Measurements from ENCODE around the gene KCTD10.
A peak's percentile ranks its signal among the peaks of the same experiment; 100 is the strongest.
"Not testable (repeated sequence)": the region's sequence is repeated elsewhere in the genome, so short reads cannot be mapped to it uniquely, and the experiment has no call there.

The KCTD10 gene

DNA sequence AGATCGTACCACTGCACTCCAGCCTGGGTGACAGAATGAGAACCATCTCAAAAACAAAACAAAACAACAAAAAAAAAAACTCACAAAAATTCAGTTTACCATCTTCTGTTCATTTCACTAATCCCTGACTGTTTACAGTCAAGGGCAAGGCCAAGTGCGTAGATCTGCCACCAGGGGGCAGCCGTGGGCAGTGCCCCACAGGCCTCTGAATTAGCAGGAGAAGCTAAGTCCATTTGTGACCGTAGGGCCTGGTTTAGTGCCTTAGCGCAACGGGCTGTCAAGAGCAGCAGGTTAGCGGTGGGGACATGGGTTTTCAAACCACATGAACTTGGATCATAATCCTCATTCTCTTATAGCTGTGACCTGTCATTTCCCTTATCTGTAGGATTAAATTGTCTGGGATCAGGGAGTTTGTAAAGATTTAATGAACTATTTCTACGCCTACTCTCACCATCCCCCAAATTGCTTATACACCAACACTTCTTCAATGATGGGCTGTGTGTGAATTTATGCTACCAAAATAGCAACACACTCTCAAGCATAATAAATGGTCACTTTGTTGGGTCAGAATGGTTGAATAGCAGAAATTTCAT, 49.0 kb downstream of the KCTD10 start:
- no peak for DNase-seq (ENCODE audit: low read depth, low spot score)
- TF ChIP-seq, protein P1, sequence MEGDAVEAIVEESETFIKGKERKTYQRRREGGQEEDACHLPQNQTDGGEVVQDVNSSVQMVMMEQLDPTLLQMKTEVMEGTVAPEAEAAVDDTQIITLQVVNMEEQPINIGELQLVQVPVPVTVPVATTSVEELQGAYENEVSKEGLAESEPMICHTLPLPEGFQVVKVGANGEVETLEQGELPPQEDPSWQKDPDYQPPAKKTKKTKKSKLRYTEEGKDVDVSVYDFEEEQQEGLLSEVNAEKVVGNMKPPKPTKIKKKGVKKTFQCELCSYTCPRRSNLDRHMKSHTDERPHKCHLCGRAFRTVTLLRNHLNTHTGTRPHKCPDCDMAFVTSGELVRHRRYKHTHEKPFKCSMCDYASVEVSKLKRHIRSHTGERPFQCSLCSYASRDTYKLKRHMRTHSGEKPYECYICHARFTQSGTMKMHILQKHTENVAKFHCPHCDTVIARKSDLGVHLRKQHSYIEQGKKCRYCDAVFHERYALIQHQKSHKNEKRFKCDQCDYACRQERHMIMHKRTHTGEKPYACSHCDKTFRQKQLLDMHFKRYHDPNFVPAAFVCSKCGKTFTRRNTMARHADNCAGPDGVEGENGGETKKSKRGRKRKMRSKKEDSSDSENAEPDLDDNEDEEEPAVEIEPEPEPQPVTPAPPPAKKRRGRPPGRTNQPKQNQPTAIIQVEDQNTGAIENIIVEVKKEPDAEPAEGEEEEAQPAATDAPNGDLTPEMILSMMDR (IDR thresholded peaks at IDR 0.05; ENCODE audit: insufficient read depth, low read length, missing control alignments) = peak; percentile 95
- H3K4me3 ChIP-seq (ENCODE audit: low read depth, low read length) = no peak overlapping the region
- ChIA-PET CTCF (interaction anchor here (0.5 to 9.8 kb wide), 52 partner anchors 9 to 866 kb away, joined by 3 to 199 read pairs (median 4); partner anchors contain the start of genes ISCU, KCTD10 and UBE3B), POLR2A (interaction anchor here (0.6 kb wide), 1 partner anchor 49 kb away, joined by 5 read pairs; the partner anchor contains the start of genes KCTD10 and UBE3B)

DNA sequence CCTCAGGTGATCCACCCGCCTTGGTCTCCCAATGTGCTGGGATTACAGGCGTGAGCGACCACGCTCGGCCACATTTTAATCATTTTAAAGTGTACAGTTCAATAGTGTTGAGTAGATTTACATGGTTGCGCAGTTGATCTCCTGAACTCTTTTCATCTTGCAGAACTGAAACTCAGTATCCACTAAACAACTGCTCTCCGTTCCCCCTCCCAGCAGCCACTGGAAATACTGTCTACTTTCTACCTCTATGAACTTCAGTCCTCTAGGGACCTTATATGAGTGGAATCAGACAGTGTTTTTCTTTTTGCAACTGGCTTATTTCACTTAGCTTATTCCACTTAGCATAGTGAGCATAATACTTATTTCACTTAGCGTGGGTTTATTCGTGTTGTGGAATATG, 53.7 kb downstream of the KCTD10 start:
- no peak for DNase-seq (ENCODE audit: low read depth, low spot score)
- ChIA-PET CTCF (interaction anchor here (0.8 to 1.7 kb wide), 3 partner anchors 22 to 174 kb away, joined by 3 to 5 read pairs (median 4); no protein-coding TSS in a partner anchor), POLR2A (no interaction called here)

DNA sequence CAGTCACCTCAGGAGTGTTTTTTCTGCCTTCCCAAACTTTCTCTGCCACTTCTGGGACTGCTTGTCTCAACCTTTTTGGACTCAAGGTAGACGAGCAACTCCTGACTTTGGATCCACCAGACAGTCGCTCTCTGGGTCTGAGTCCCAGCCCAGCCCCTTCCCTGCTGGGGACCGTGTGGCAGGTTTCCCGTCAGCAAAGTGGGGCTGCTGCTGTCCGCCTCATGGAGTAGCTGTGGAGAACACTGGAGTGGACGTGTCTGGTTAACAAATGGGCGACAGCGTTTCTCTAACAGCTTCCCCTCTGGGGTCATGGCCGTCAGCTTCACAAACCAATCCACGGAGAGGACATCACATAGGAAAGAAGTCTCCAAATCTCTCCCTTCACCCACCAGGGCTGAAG, 54.8 kb downstream of the KCTD10 start:
- POLR2A ChIA-PET = no interaction called here
- H3K4me3 ChIP-seq (ENCODE audit: low read depth, low read length) = no peak overlapping the region
- no peak for DNase-seq (ENCODE audit: low read depth, low spot score)
- CTCF ChIA-PET = interaction anchor here (0.9 to 2.1 kb wide), 5 partner anchors 22 to 353 kb away, joined by 3 to 8 read pairs (median 4); no protein-coding TSS in a partner anchor
- TF ChIP-seq, protein P1 (IDR thresholded peaks at IDR 0.05; ENCODE audit: insufficient read depth, low read length, missing control alignments) = no peak

More for the DNA sequence above, 53.7 kb downstream of the KCTD10 start:
- TF ChIP-seq, protein P1 (IDR thresholded peaks at IDR 0.05; ENCODE audit: insufficient read depth, low read length, missing control alignments) = no peak
- no peak overlapping the region for H3K4me3 ChIP-seq (ENCODE audit: low read depth, low read length)

DNA sequence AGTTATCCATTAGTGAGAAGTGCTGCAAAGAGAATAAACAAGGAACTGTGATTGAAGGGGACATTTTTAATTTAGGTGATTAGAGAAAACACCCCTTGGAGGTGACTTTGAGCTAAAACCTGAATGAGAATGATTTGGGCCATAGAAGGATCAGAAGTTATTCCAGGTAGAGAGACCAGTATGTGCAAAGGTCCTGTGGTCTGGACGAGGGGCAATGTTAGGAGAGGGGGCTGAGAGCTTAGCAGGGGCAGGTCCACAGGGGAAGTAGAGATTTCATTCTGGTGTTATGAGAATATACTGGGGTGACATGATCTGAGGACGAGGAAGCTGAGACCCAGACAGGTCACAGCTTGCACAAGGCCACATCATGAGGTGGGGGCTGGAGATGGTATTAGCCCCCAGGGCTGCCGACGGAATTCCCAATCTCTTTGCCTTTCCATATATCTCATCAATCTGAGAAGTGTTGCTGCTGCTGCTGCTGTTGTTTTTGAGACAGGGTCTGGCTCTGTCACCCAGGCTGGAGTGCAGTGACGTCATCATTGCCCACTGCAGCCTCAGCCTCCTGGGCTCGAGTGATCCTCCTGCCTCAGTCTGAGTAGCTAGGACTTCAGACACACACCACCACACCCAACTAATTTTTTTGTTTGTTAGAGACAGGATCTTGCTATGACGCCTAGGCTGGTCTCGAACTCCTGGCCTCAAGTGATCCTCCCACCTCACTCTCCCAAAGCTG, 55.6 kb downstream of the KCTD10 start:
- POLR2A ChIA-PET = no interaction called here
- H3K4me3 ChIP-seq (ENCODE audit: low read depth, low read length) = no peak overlapping the region
- CTCF ChIA-PET = interaction anchor here (0.9 to 2.1 kb wide), 6 partner anchors 11 to 353 kb away, joined by 3 to 8 read pairs (median 4); no protein-coding TSS in a partner anchor
- TF ChIP-seq, protein P1 (IDR thresholded peaks at IDR 0.05; ENCODE audit: insufficient read depth, low read length, missing control alignments) = no peak
- no peak for DNase-seq (ENCODE audit: low read depth, low spot score)

DNA sequence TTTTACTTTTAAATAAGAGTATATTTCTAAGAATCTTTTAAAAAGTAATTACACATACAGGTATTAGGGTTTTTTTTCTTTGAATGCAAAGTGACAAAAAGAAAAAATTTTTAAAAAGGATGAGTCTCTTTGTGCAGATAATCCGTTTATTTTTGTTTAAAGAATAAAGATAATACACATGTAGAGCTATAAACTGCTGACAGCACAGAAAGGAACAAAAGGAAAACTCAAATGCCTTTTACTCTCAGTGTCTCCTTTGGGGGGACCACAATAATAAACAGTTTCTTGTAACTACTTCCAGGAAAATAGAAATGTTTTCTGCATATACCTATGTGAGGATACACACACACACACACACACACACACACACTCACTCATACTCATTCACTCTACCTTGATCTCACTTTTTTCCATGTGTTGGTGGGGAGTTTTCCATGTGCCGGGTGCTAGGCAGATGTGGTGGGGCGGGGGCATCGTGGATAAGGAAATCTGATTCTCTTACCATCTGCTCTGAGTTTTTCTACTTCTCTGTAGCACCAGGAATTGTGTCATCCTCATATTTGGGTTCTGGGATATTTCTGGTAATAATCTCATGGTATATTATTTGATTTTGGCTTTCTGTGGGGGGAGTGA, 58.1 kb downstream of the KCTD10 start:
- no peak overlapping the region for H3K4me3 ChIP-seq (ENCODE audit: low read depth, low read length)
- POLR2A ChIA-PET = no interaction called here
- TF ChIP-seq, protein P1 (IDR thresholded peaks at IDR 0.05; ENCODE audit: insufficient read depth, low read length, missing control alignments) = no peak
- CTCF ChIA-PET = interaction anchor here (1.1 to 2.3 kb wide), 4 partner anchors 9 to 27 kb away, joined by 3 to 11 read pairs (median 6); no protein-coding TSS in a partner anchor
- no peak for DNase-seq (ENCODE audit: low read depth, low spot score)

DNA sequence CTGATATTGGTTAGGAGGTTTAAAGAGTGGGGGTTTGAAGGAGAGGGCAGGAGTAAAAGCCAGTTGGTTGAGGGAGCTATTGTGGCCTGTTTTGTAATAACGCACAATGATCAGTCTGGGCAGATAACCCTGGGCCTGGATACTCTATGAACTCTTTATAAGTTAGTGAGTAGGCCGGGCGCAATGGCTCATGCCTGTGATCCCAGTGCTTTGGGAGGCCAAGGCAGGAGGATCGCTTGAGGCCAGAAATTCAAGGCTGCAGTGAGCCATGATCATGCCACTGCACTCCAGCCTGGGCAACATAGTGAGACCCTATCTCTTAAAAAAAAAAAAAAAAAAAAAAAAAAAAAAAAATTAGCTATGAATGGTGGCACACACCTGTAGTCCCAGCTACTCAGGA, 71.0 kb downstream of the KCTD10 start:
- H3K4me3 ChIP-seq (ENCODE audit: low read depth, low read length); DNase-seq (ENCODE audit: low read depth, low spot score); POLR2A ChIA-PET: not testable (repeated sequence)
- CTCF ChIA-PET = interaction anchor here (0.7 to 2.3 kb wide), 3 partner anchors 11 to 27 kb away, joined by 3 to 16 read pairs (median 3); no protein-coding TSS in a partner anchor

DNA sequence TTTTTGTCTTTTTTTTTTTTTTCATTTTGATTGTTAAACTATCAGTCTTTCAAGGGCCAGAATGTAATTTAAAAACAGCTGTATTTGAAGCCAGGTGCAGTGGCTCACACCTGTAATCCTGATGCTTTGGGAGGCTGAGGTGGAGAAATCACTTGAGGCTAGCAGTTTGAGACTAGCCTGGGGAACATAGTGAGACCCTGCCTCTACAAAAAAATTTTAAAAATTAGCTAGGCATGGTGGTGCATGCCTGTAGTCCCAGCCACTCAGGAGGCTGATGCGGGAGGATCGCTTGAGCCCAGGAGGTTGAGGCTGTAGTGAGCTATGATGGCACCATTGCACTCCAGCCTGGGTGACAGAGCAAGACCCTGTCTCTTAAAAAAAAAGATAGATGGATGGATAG, 72.3 kb downstream of the KCTD10 start:
- CTCF ChIA-PET = interaction anchor here (1.4 to 2.3 kb wide), 2 partner anchors 9 to 11 kb away, joined by 3 to 16 read pairs; no protein-coding TSS in a partner anchor
- POLR2A ChIA-PET; H3K4me3 ChIP-seq (ENCODE audit: low read depth, low read length); DNase-seq (ENCODE audit: low read depth, low spot score): not testable (repeated sequence)

Measured in AG04449 (cell line).